ENCODE data around the gene GUCA1A.
A peak's percentile ranks its signal among the peaks of the same experiment; 100 is the strongest.
"Not testable (repeated sequence)": the region's sequence is repeated elsewhere in the genome, so short reads cannot be mapped to it uniquely, and the experiment has no call there.

The GUCA1A gene

DNA sequence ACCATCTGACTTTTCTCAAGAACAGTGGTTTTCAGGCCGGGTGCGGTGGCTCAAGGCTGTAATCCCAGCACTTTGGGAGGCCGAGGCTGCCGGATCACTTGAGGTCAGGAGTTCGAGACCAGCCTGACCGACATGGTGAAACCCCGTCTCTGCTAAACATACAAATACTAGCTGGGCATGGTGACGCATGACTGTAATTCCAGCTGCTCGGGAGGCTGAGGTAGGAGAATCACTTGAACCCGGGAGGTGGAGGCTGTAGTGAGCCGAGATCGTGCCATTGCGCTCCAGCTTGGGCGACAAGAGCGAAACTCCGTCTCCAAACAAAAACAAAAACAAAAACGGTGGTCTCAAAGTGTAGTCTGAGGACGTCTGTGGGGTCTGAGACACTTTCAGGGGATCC lies 43.3 kb downstream of the GUCA1A start:
- DNase-seq, result not testable (repeated sequence)

- no peak for DNase-seq
Measured at GRCh38 chr6:42217157-42217518, 44.0 kb downstream of the GUCA1A start.

DNA sequence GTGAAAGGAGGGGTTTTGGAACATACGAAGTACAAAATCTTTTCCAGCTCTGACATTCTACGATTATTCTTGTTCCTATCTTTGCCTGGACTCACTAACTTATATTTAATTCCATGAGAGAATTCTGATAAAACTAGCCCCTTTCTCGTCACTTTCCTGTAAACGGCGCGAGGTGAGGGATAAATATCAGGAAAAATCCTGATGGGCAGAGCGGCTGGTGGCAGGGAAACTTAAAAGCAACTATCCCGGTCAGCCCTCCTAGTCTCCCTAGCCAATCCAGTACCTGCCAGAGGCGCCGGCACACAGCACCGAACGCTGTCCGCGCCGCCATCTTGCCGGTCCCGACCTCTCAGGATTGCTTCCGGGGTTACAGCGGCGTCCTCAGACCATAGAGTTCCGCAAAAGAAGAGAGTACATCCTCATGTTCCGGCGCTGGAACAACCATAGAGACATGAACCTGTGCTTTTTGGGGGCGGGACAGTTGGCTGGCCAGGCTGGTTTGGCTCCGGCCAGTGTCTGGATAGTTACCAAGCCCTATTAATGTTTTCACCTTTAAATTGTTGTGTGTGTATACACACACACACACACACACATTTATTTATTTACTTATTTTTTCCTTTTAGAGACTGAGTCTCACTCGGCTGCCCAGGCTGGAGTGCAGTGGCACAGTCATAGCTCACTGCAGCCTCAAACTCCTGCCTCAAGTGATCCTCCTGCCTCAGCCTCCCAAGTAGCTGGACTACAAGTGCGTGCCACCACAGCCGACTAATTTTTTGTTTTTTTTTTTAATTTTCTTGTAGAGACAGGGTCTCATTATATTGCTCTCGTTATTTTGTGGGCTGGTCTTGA lies 44.6 kb downstream of the GUCA1A start, which contains the start of gene MRPS10:
Gene MRPS10, minus strand, starts transcription at position 343 of the 849 bp plus-strand sequence. Its CDS starts 12 bp downstream, at position 331.
- peak; percentile 96 for DNase-seq

GRCh38 chr6:42220807-42221206 lies 47.6 kb downstream of the GUCA1A start:
- no peak for DNase-seq

DNA sequence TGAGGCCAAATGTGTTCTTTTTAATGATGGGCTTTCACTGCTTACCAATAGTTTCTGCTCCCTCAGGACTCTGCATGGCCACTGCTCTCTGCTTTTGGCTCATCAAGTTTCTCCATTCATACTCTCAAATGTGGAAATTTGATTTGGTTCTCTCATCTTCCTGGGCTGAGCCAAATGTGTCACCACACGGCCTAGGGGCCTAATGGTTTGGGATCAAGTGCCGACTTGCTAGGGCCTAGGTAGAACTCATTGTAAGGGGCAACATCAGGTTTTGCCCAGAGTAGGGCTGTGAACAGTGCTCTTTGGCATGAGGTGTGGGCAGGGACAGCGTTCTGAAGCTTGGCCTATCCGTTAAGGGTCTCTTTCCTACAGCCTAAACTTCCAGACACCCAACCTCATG lies 48.4 kb downstream of the GUCA1A start:
- no peak for DNase-seq

GRCh38 chr6:42222448-42222847 lies 49.3 kb downstream of the GUCA1A start:
- DNase-seq, result no peak

GRCh38 chr6:42224222-42225028 lies 51.3 kb downstream of the GUCA1A start:
- peak; percentile 92 for DNase-seq

DNA sequence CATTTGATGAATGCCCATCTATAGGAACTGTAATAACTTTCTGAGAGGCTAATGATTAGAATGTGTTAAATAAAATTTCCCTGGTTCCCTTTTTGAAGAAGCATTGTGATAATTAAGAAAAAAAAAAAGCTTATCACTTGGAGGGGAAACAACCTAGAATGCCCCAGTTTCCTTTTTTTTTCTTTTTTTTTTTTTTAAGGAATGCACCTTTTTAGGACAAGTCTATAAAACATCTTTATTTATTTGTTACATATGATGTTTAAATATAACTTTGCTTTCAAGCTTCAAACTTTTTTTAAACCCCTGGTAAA lies 51.8 kb downstream of the GUCA1A start:
- DNase-seq, result no peak

DNA sequence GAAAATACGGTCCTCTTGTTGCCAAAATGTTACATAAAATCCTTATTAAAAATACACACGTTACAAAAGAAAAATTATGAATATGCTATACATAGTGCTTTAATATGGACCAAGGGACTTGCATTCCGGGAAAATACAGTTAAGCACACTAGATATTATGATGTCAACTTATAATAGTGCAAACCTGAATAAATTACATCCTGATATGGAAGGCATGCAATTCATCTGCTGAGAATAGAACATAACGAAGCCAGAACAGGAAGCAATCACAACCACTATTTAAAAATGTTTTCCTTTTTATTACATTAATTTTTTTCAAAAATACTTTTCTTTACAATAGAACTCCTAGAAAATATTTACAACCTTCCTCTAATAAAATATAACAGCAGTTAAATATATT lies 52.3 kb downstream of the GUCA1A start:
- no peak for DNase-seq

- no peak for DNase-seq
Measured at GRCh38 chr6:42226161-42226611, 53.0 kb downstream of the GUCA1A start.

DNA sequence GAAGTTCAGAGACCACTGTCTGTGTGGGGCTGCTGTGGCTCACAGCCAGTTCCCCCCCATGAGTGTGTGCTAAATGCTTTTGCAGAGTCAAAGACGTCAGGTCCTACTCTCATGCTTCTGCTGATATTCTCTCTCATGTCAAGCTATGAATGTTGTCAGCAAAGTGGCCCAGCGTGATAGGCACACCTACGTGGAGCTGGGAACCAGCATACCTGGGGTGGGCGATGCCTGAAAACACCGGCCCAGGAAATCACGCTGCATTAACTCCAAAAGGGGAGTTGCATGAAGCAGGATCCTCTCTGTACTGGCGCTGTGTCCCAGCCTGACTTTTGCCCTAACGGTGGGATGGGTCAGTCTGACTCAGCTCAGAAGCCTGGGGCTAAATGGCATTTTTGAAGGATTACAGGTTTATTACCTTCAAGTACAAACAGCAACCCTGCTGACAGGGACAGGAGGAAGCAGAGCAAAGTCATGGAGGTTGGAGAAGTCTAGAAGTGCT lies 53.5 kb downstream of the GUCA1A start:
- no peak for DNase-seq

GRCh38 chr6:42227173-42227850 lies 54.1 kb downstream of the GUCA1A start:
- no peak for DNase-seq

- no peak for DNase-seq
Measured at GRCh38 chr6:42228305-42228704, 55.1 kb downstream of the GUCA1A start.

Data from activated CD4-positive, alpha-beta T cell treated with anti-CD3 and anti-CD28 coated beads, Interleukin-2, amount 50 U/mL, for 16 hours (primary cell).